Fibroblast of gingiva (primary cell): ENCODE data around the gene LHFPL6.

Source experiments
- DNase-seq: peaks from one replicate; pipeline ENCODE4 v3.0.0-alpha.2; 2011; ENCODE audit warnings: low read depth

LHFPL6 gene

GRCh38 chr13:39410964-39411363 lies 192.0 kb downstream of the LHFPL6 start:
- DNase-seq: no peak

DNA sequence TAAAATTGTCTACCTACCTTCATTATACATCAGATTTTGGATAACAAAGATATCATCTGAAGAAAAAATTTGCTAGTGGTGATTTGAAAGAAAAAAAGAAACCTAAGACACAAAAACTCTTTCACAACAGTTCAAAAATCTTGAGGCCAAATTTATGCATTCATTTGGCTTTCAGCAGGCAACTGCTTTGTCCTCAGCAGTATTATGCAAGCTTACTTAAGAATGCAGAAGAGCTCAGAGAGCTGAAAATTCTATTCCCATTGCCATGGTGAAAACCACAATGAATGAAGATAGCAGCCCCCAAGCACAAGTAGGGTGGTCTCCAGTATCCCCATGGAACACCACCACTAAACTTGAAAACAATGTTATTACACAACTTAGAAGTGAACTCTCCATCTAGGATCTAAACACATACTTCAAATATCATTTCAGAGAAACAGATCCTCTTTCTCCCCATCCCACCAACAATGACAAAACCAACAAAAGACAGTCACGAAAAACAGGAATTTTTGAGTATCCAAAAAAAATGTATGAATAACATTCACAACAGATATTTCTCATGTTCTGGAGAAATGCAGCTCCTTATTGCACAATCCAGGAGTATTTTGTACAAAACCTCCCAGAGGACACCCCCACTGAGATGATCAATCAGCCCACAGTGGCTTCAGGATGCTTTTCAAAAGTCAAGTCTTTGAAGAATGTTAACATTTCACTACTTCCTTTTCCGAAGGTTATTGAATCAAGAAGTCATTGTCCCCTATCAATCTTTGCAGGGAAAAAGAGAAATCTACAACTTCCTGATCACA lies 192.7 kb downstream of the LHFPL6 start:
- DNase-seq: peak; percentile 85

GRCh38 chr13:39408512-39408911 lies 194.5 kb downstream of the LHFPL6 start:
- no peak for DNase-seq

DNA sequence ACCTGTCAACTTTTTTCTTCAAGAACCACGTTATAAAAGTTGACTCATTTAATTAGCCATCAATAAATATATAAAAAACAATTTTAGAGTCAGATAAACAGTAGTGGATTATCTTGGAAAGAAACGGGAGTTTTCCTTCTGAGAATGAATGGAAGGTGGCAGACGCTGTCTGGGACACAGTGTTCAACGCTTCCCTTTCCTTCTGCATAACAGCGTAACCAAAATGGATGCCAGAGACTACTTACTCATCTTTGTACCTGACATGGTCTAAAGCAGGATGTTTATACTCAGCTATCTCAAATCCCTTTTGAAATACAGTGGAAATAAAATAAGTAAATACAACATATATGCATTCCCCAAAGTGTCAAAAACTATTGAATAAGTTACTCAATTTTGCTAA lies 195.2 kb downstream of the LHFPL6 start:
- DNase-seq: no peak

- DNase-seq: no peak
Observed at GRCh38 chr13:39407138-39407537, 195.9 kb downstream of the LHFPL6 start.

GRCh38 chr13:39406688-39407087 lies 196.3 kb downstream of the LHFPL6 start:
- DNase-seq: no peak

- DNase-seq: no peak
Observed at GRCh38 chr13:39405596-39406205, 197.3 kb downstream of the LHFPL6 start.

GRCh38 chr13:39405107-39405506 lies 197.9 kb downstream of the LHFPL6 start:
- DNase-seq: no peak

DNA sequence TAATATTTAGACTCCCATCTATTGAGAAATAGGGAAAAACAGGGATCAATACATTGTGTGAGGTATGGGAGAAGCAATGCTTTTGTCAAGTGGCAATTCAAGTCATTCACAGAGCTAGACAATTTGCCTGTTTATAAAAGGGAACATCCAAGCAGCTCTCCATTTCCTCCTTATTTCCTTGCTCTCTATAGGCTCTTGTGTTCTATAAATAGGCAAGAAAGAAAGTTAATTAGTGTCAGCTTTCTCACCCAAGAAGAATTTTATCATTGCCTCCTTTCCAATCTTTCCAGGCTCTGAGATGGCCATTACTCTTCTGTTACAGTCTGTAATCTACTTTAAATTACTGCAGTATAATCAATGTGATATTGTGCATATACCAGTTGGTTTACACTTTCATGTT lies 199.9 kb downstream of the LHFPL6 start:
- DNase-seq: no peak

GRCh38 chr13:39402221-39402970 lies 200.6 kb downstream of the LHFPL6 start:
- no peak for DNase-seq

- DNase-seq: no peak
Observed at GRCh38 chr13:39401756-39402155, 201.2 kb downstream of the LHFPL6 start.

- DNase-seq: no peak
Observed at GRCh38 chr13:39401046-39401705, 201.8 kb downstream of the LHFPL6 start.

DNA sequence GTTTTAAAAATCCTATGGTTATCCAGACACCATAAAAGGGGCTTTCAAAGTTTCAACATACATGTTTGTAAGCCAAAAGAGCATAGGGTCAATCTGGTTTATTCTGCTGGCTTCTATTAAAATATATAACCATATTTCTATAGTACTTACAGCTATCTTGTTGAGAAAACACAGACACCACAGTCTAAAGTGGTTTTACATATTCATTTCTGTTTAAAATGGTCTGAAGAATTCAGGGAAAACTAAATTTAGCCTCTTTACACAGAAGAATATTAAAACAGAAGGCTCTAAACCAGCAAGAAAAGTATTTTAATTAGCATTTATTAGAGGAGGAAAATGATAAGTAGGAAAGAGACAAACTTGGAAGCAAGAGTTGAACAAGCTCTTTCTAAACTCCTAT lies 203.9 kb downstream of the LHFPL6 start:
- DNase-seq: no peak

- DNase-seq: no peak
Observed at GRCh38 chr13:39397896-39398265, 205.1 kb downstream of the LHFPL6 start.

GRCh38 chr13:39397226-39397895 lies 205.6 kb downstream of the LHFPL6 start:
- no peak for DNase-seq

DNA sequence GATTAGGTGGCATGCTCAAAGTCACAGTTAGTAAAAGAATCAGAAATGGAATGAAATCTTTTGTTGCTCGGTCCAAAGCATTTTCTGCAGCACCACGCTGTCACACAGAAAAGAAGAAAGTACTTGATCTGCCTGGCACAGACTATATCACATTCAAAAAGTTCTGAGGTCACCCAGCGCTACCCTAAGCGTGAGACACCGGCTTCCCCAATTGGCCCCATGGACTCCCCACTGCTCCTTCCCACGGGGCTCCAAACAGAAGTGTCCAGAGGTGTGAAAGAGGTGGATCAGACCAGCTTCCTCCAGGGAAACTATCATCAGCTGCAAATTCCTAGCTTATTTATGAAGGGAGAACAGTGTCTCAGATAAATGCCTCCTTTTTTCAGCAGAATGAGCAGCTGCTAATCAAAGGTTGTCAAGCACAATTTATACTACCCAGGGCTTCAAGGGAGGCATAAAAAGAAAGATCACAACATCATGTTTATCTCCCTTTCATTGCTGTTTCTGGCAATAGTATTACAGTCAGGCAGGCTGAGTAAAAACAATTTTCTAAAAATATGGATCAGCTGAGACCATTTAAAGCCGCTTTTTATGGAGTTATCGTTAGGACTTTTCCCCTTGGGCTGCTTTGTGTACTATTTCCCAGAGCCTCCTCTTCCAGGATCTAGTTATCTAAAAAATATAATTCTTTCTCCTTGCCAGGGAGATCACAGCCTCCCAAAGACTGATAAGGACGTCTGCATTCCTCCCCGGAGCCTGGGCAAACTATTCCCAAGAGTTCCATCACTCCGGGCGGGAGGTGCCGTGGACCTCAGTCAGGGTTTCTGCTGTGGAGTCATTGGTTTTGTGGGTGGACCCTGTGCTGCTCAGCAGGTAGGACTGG lies 208.0 kb downstream of the LHFPL6 start:
- no peak for DNase-seq

- DNase-seq: no peak
Observed at GRCh38 chr13:39391761-39392160, 211.2 kb downstream of the LHFPL6 start.

- no peak for DNase-seq
Observed at GRCh38 chr13:39389013-39389412, 214.0 kb downstream of the LHFPL6 start.

- DNase-seq: no peak
Observed at GRCh38 chr13:39385621-39386231, 217.3 kb downstream of the LHFPL6 start.

- no peak for DNase-seq
Observed at GRCh38 chr13:39385154-39385553, 217.8 kb downstream of the LHFPL6 start.

- DNase-seq: no peak
Observed at GRCh38 chr13:39381456-39381855, 221.5 kb downstream of the LHFPL6 start.
